Uterus (tissue), 4 donors: ENCODE data around the gene NR6A1. TPM values are rescaled to one million over a fixed set of nuclear protein-coding genes. Genes with fewer than 3 reads are reported as not detected.

Experiments
- DNase-seq, 2 donors: peaks; one replicate each; pipeline ENCODE4 v3.0.0-alpha.2; 2019 to 2020
- H3K27ac ChIP-seq, 2 donors: fragments of 200-600 bp; sonication (generic); 1 replicate in 1 of 2; 2 replicates in 1 of 2; pipeline ENCODE4 v1.5.1; 2016 to 2018
- H3K27me3 ChIP-seq, 2 donors: fragments of 200-600 bp; sonication (generic); one replicate each; pipeline ENCODE4 v1.5.1; 2018 to 2019; ENCODE audit warnings: control low read depth in 1 of 2
- H3K36me3 ChIP-seq, 2 donors: fragments of 200-600 bp; sonication (generic); one replicate each; pipeline ENCODE4 v1.5.1; 2019; ENCODE audit warnings: control low read depth in 1 of 2
- H3K4me1 ChIP-seq, 2 donors: fragments of 200-600 bp; sonication (generic); one replicate each; pipeline ENCODE4 v1.5.1; 2018 to 2019; ENCODE audit warnings: control low read depth in 1 of 2
- H3K4me3 ChIP-seq, 2 donors: fragments of 200-600 bp; sonication (generic); 1 replicate in 1 of 2; 2 replicates in 1 of 2; pipeline ENCODE4 v1.5.1; 2018 to 2019; ENCODE audit warnings: mild to moderate bottlenecking in 1 of 2
- H3K9me3 ChIP-seq, 2 donors: fragments of 200-600 bp; sonication (generic); one replicate each; pipeline ENCODE4 v1.5.1; 2019; ENCODE audit warnings: control low read depth in 1 of 2
- POLR2A ChIP-seq, 2 donors: fragments of 450-650 bp; IDR thresholded peaks; one replicate each; pipeline ENCODE4 v1.6.1; 2016; ENCODE audit warnings: antibody characterized with exemption in 2 of 2, mild to moderate bottlenecking in 1 of 2, moderate library complexity in 1 of 2
- intact Hi-C: fragments of 100-400 bp; cut with DNase I; formaldehyde crosslinking; loops from one replicate; pipeline ENCODE4 v1.15.1; 2023; ENCODE audit warnings: low total_unique reads
- total RNA-seq, 4 donors: library from RNA; depleted of rRNA in 3 of 4; stranded (reverse); fragments of >200 nt in 3 of 4; gene quantifications; one replicate each; pipeline versions ENCODE4 v1.1.0 to v1.2.4, GENCODE V29; 2014 to 2023
- TF ChIP-seq, protein P1 (sequence below), 4 experiments: fragments of 200-600 bp in 2 of 4; fragments of 450-650 bp in 2 of 4; sonication (generic) in 2 of 4; IDR thresholded peaks; one replicate each; pipeline ENCODE4 v1.5.1; 2016 to 2019; ENCODE audit warnings: antibody characterized with exemption in 4 of 4, mild to moderate bottlenecking in 2 of 4, moderate library complexity in 1 of 4
- donor health status: DM: yes; HTN: yes; CAD: no.

Gene NR6A1
- total RNA-seq, 4 donors from 2014 or later = under 0.01 to 2.6 (median 1.3) TPM; not detected in 1

DNA sequence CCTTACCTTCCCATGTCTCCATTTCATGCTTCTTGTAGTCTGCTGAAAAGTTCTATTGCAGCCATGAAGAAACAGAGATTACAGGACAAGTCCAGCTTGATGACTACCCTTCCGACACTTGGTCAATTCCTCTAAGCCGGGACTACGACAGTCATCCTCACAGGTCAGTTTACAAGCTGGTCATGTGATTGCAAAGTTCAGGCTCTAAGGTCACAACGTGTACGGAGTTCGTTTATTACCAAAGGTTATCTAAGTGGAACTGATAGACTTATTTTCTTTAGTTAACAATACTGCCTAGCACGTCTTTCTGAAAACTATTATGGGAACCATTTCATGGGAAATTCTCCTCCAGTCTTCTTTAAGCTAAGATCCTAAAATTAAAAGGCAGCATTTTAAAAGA is 175.4 kb downstream of the NR6A1 start:
- Histone ChIP-seq H3K36me3 (no peaks in the 10 kb centered on the region), H3K9me3 (no peaks in the 10 kb centered on the region), H3K27ac (no peak overlapping the region), H3K27me3 (no peaks in the 10 kb centered on the region), H3K4me1 (no peaks in the 10 kb centered on the region), H3K4me3 (no peak overlapping the region)
- no peak for TF ChIP-seq POLR2A (IDR thresholded peaks at IDR 0.05)
- TF ChIP-seq, protein P1, sequence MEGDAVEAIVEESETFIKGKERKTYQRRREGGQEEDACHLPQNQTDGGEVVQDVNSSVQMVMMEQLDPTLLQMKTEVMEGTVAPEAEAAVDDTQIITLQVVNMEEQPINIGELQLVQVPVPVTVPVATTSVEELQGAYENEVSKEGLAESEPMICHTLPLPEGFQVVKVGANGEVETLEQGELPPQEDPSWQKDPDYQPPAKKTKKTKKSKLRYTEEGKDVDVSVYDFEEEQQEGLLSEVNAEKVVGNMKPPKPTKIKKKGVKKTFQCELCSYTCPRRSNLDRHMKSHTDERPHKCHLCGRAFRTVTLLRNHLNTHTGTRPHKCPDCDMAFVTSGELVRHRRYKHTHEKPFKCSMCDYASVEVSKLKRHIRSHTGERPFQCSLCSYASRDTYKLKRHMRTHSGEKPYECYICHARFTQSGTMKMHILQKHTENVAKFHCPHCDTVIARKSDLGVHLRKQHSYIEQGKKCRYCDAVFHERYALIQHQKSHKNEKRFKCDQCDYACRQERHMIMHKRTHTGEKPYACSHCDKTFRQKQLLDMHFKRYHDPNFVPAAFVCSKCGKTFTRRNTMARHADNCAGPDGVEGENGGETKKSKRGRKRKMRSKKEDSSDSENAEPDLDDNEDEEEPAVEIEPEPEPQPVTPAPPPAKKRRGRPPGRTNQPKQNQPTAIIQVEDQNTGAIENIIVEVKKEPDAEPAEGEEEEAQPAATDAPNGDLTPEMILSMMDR (IDR thresholded peaks at IDR 0.05) = no peak
- intact Hi-C loops = no loop called here
- no peak for DNase-seq

GRCh38 chr9:124594673-124595072 is 176.4 kb downstream of the NR6A1 start:
- no peak for DNase-seq
- intact Hi-C loops = no loop called here
- H3K4me3 ChIP-seq = no peak overlapping the region
- no peaks in the 10 kb centered on the region for H3K9me3 ChIP-seq
- H3K4me1 ChIP-seq = no peaks in the 10 kb centered on the region
- H3K27me3 ChIP-seq = no peaks in the 10 kb centered on the region
- no peaks in the 10 kb centered on the region for H3K36me3 ChIP-seq
- no peak overlapping the region for H3K27ac ChIP-seq
- no peak for TF ChIP-seq POLR2A (IDR thresholded peaks at IDR 0.05)
- TF ChIP-seq, protein P1 (IDR thresholded peaks at IDR 0.05) = no peak

GRCh38 chr9:124594225-124594624 is 176.9 kb downstream of the NR6A1 start:
- no peak overlapping the region for H3K27ac ChIP-seq
- no peaks in the 10 kb centered on the region for H3K36me3 ChIP-seq
- no peak for DNase-seq
- intact Hi-C loops = no loop called here
- no peak for TF ChIP-seq POLR2A (IDR thresholded peaks at IDR 0.05)
- TF ChIP-seq, protein P1 (IDR thresholded peaks at IDR 0.05) = no peak
- no peaks in the 10 kb centered on the region for H3K27me3 ChIP-seq
- H3K4me1 ChIP-seq = no peaks in the 10 kb centered on the region
- H3K4me3 ChIP-seq = no peak overlapping the region
- H3K9me3 ChIP-seq = no peaks in the 10 kb centered on the region

- intact Hi-C loops = no loop called here
- TF ChIP-seq POLR2A (IDR thresholded peaks at IDR 0.05) = no peak
- TF ChIP-seq, protein P1 (IDR thresholded peaks at IDR 0.05) = no peak
- DNase-seq = no peak
- no peak overlapping the region for H3K27ac ChIP-seq
- no peaks in the 10 kb centered on the region for H3K9me3 ChIP-seq
- H3K27me3 ChIP-seq = no peaks in the 10 kb centered on the region
- H3K4me1 ChIP-seq = no peaks in the 10 kb centered on the region
- no peaks in the 10 kb centered on the region for H3K36me3 ChIP-seq
- no peak overlapping the region for H3K4me3 ChIP-seq
These were observed 177.5 kb downstream of the NR6A1 start for GRCh38 chr9:124593651-124594058.

- intact Hi-C loops = no loop called here
- H3K9me3 ChIP-seq = no peaks in the 10 kb centered on the region
- H3K27ac ChIP-seq = no peak overlapping the region
- no peak for TF ChIP-seq POLR2A (IDR thresholded peaks at IDR 0.05)
- TF ChIP-seq, protein P1 (IDR thresholded peaks at IDR 0.05) = no peak
- H3K4me1 ChIP-seq = no peaks in the 10 kb centered on the region
- H3K27me3 ChIP-seq = no peaks in the 10 kb centered on the region
- H3K4me3 ChIP-seq = no peak overlapping the region
- no peak for DNase-seq
- H3K36me3 ChIP-seq = no peaks in the 10 kb centered on the region
These were observed 177.9 kb downstream of the NR6A1 start for GRCh38 chr9:124593200-124593599.
